ENCODE measurements around the gene C12orf76.
"Not testable (repeated sequence)": the region's sequence is repeated elsewhere in the genome, so short reads cannot be mapped to it uniquely, and the experiment has no call there.

- not testable (repeated sequence) for TF ChIP-seq CTCF (conservative IDR thresholded peaks at IDR 0.05); ZFX (IDR thresholded peaks at IDR 0.05)
Measured at GRCh38 chr12:110008681-110009398, 39.5 kb downstream of the C12orf76 start.
